Stimulated activated naive CD8-positive, alpha-beta T cell treated with anti-CD3 and anti-CD28 coated beads, Interleukin-15, Interleukin-2, amounts not matched to agents 100 U/mL and 50 U/mL, for 24 hours (primary cell): ENCODE results near the gene CAMKK2.
A peak's percentile ranks its signal among the peaks of the same experiment; 100 is the strongest.
"Not testable (repeated sequence)": the region's sequence is repeated elsewhere in the genome, so short reads cannot be mapped to it uniquely, and the experiment has no call there.

Experiments
- ATAC-seq: fragments of 150-1000 bp; cut with Tn5 transposase; one replicate; pipeline ENCODE4 v1.10.0; 2021
- DNase-seq: peaks from one replicate; pipeline ENCODE4 v3.0.0; 2021

The CAMKK2 gene

GRCh38 chr12:121223292-121224285 is 72.9 kb downstream of the CAMKK2 start:
- peak; percentile 39 for DNase-seq
- ATAC-seq: peak; percentile 64

GRCh38 chr12:121222847-121223246 is 73.7 kb downstream of the CAMKK2 start:
- DNase-seq: no peak

DNA sequence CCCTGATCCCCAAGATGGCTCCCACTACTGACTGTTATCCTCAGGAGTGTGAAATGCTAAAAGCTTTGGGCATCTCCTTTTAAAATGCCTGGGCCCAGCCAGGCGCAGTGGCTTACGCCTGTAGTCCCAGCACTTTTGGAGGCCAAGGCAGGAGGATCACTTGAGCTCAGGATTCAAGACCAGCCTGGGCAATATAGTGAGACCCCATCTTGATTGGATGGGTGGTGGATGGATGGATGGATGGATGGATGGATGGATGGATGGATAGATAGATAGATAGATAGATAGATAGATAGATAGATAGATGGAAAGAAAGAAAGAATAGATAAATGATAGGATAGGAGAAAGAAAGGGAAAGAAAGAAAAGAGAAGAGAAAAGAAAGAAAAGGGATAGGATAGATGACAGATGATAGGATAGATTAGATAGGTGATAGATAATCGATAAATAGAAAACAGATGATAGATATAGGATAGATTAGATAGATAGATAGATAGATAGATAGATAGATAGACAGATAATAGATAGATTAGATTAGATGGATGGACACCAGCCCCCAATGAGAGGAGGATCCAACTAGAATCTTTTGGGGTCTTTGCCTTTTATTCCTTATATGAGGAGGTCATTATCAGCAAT is 77.0 kb downstream of the CAMKK2 start:
- no peak for ATAC-seq
- DNase-seq: no peak

More at GRCh38 chr12:121222847-121223246, 73.7 kb downstream of the CAMKK2 start:
- no peak for ATAC-seq

GRCh38 chr12:121218588-121219352 is 77.7 kb downstream of the CAMKK2 start:
- ATAC-seq (no peak), DNase-seq (no peak)

- ATAC-seq: no peak
- DNase-seq: no peak
These were observed 78.7 kb downstream of the CAMKK2 start for GRCh38 chr12:121217761-121218160.

GRCh38 chr12:121217063-121217462 is 79.4 kb downstream of the CAMKK2 start:
- DNase-seq: no peak
- ATAC-seq: no peak

DNA sequence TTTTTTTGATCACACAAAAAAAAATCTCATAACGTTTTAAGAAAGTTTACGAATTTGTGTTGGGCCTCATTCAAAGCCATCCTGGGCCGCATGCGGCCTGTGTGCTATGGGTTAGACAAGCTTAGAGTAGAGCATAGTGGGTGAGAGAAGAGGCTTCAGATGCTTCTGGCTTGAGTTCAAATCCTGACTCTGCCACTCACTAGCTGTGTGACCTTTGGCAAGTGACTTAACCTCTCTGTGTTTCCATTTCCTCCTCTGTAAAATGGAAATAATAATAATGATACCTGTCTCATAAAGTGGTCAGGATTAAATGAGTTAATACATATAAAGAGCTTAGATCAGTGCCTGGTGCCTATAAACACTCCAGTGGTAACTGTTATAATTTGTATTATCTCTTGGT is 80.4 kb downstream of the CAMKK2 start:
- DNase-seq (no peak), ATAC-seq (no peak)

- DNase-seq: no peak
- ATAC-seq: peak; percentile 16
These were observed 81.4 kb downstream of the CAMKK2 start for GRCh38 chr12:121214855-121215745.

DNA sequence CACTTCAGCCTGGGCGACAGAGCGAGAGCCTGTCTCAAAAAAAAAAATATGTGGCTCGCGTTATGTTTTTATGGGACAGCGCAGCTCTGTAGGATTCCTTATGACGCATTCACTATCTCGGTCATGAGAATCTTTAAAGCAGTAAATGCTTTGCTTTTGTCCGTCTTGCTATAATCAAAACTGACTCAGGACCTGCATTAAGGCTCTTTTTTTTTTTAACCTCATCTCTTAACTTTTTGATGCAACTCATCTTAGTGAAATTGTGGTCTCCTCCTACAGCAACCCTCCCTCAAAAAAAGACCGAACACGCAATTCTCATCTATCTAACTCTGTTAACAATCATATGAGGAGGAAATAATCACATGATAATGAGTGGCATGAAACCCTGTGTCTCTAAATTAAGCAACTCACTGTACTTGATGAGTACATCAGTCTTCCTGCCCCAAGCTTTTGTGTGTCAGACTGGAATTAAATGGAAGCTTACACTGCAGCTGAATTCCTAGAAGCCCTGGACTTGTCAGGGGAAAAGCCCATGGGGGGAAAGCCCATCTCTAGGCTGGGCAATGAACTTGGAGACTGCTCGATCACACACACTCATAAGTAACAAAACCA is 82.2 kb downstream of the CAMKK2 start:
- no peak for DNase-seq

DNA sequence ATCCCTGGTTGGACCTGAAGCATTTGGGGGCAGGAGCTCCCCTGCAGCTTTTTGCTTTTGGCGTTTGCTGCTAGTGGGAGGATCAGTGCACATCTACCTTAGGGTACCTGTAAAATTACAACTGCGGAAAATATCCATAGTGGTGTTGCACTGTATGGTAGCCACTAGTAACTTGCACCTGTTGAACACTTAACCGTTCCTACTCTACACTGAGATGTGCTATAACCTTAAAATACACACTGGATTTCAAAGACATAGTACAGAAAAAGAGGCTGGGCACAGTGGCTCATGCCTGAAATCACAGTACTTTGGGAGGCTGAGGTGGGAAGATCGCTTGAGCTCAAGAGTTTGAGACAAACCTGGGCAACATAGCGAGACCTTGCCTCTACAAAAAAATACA is 83.6 kb downstream of the CAMKK2 start:
- ATAC-seq: no peak
- no peak for DNase-seq

More for the DNA sequence above, 82.2 kb downstream of the CAMKK2 start:
- peak; percentile 22 for ATAC-seq

DNA sequence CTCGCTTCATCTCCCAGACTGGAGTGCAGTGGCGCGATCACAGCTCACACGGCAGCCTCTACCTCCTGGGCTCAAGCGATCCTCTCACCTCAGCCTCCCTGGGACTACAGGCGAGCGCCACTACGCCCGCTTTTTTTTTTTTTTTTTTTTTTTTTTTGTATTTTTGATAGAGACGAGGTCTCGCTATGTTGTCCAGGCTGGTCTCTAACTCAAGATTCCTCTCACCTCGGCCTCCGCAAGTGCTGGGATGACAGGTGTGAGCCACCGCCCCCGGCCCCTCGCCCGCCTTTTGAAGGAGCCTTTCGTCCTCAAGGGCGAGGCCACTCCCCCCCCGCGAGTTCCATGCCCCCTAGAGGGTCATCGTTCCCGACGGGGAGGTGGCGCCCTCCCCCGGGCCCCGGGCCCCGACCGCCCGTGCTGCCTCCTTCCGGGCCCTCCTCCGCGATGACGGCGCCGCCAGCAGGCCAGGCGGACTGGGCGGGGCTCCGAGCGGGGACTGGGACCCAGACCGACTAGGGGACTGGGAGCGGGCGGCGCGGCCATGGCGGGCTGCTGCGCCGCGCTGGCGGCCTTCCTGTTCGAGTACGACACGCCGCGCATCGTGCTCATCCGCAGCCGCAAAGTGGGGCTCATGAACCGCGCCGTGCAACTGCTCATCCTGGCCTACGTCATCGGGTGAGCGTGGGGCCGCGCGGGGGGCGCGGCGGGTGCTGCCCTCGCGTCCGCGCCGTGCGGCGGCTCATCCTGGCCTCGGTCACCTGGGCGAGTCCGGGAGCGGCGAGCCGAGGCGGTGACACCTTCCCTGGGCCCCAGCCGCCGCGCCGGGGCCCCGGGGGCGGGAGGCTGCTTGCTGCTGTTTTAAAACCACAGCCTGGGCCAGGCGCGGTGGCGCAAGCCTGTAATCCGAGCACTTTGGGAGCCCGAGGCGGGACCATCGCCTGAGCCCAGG is 86.6 kb downstream of the CAMKK2 start, which contains the start of gene P2RX4:
Gene P2RX4, plus strand, starts transcription at position 506 of the 949 bp plus-strand sequence. Its CDS starts 36 bp downstream, at position 542.
- DNase-seq: peak; percentile 90
- peak; percentile 88 for ATAC-seq

GRCh38 chr12:121209221-121209620 is 87.3 kb downstream of the CAMKK2 start:
- DNase-seq (no peak), ATAC-seq (no peak)

DNA sequence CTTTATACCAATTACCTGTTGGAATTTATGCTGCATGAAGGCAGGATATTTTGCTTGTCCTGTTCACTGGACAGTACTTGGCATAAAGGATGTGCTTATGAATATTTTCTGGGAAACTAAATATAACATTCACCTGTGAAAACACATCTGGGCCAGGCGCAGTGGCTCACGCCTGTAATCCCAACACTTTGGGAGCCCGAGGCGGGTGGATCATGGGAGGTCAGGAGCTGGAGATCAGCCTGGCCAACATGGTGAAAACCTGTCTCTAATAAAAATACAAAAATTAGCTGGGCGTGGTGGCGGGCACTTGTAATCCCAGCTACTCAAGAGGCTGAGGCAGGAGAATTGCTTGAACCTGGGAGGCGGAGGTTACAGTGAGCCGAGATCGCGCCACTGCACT is 87.9 kb downstream of the CAMKK2 start:
- ATAC-seq, DNase-seq: not testable (repeated sequence)

DNA sequence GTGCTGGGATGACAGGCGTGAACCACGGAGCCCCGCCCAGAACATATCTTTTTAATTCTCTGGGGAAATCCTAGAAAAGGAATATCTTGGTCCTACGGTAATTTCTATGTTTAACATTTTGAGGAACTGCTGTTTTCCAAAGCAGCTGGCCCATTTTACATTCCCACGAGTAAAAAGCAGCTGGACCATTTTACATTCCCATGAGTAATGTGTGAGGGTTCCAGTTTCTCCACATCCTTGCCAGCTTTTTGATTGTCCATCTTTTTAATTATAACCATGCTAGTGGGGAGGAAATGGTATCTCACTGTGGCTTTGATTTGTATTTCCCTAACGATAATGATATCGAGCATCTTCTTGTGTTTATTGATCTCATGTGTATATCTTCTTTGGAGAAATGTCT is 91.0 kb downstream of the CAMKK2 start:
- DNase-seq (no peak), ATAC-seq (no peak)

DNA sequence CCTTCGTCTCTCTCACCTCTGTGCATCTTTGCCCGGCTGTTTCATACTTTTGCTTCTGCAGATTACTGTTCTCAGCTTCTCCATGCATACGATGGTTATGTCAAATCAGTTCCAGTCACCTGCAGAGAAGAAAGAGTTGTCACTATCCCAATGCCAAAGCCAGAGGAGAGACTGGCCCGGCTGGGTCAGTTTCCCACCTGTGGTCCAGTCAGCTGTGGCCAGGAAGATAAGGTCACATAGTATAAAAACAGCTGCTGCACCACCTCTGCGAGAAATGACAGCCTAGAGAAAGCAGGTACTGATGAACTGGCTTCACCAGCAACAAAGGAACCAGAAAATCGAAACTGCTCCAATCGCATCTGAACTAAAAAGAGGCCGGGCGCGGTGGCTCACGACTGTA is 93.0 kb downstream of the CAMKK2 start:
- ATAC-seq (no peak), DNase-seq (no peak)

- DNase-seq: no peak
- ATAC-seq: no peak
These were observed 93.8 kb downstream of the CAMKK2 start for GRCh38 chr12:121202407-121203355.

DNA sequence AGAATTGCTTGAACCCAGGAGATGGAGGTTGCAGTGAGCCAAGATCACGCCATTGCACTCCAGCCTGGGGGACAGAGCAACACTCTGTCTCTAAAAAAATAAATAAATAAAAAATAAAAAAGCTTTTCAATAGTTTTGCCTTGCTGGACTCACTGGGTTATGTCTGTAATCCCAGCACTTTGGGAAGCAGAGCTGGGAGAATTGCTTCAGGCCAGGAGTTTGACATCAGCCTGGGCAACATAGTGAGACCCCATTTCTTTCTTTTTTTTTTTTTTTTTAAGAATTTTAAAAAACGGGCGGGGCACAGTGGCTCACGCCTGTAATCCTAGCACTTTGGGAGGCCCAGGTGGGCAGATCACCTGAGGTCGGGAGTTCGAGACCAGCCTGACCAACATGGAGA is 95.4 kb downstream of the CAMKK2 start:
- not testable (repeated sequence) for DNase-seq, ATAC-seq

DNA sequence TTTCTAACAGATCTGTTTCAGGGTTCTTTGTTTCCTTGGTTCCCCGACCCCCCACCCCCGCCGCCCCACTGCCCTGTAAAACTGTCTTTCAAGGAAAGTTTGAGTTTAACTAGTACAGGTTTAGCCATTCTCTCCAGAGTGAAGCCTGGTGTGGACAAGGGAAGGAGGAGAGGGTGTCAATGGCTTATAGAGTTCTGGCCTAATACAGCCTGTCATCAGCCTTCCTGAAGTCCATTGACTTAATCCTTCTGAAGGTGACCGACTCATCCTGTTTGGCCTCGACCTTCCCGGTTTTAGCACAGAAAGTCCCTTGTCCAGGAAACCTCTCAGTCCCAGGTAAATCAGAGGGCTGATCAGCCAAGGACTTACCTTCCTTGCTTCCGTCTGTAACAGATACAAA is 97.6 kb downstream of the CAMKK2 start:
- DNase-seq: no peak
- ATAC-seq: no peak
